ENCODE data around the gene FTSJ3.
"Not testable (repeated sequence)": the region's sequence is repeated elsewhere in the genome, so short reads cannot be mapped to it uniquely, and the experiment has no call there.

FTSJ3 gene

DNA sequence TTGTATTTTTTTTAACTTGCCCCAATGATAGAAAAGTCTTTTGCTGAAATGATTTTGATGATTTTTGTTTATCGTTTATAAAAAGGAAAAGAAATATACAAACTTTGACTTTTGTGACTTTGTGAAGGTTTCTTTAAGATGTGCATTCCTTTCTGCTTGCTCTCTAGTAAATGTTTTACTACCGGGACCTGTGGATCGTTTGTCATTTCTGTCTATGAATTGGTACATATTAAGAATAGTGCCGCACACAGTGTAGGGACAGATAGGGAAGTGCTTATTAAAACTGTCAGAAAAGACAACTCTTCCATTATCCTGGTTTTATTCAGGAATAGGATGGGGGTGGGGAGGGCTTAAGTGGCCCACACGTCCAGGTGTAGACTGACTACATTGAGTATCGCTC is 8.3 kb downstream of the FTSJ3 start:
- Mint-ChIP-seq H3K4me3 (no peak overlapping the region), H3K27me3 (no peaks in the 10 kb centered on the region), H3K27ac (ENCODE audit: low read depth) (no peak overlapping the region), H3K4me1 (peaks cover 36% of the 10 kb centered on the region), H3K9me3 (no peaks in the 10 kb centered on the region), H3K36me3 (ENCODE audit: insufficient read depth) (peaks cover 77% of the 10 kb centered on the region)
- DNase-seq (ENCODE audit: low spot score in 2 of 2) (no peak), ATAC-seq (replicated peaks; ENCODE audit: extremely low read depth, poor library complexity, severe bottlenecking) (no peak)

DNA sequence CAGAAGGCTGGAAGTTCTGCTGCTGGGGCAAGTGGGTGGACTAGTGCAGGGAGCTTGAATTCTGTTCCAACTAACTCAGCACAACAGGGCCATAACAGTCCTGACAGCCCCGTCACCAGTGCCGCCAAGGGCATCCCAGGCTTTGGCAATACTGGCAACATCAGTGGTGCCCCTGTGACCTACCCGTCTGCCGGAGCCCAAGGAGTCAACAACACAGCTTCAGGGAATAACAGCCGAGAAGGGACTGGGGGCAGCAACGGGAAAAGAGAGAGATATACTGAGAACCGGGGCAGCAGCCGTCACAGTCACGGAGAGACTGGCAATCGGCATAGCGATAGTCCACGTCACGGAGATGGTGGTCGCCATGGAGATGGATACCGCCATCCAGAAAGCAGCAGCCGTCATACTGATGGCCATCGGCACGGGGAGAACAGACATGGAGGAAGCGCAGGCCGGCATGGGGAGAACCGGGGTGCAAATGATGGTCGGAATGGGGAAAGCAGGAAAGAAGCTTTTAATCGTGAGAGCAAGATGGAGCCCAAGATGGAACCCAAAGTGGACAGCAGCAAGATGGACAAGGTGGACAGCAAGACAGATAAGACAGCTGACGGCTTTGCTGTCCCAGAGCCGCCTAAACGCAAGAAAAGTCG is 9.6 kb downstream of the FTSJ3 start:
- no peaks in the 10 kb centered on the region for H3K9me3 Mint-ChIP-seq
- DNase-seq (ENCODE audit: low spot score in 2 of 2) (no peak), ATAC-seq (replicated peaks; ENCODE audit: extremely low read depth, poor library complexity, severe bottlenecking) (no peak)
- peaks cover 78% of the 10 kb centered on the region for H3K36me3 Mint-ChIP-seq (ENCODE audit: insufficient read depth)
- no peak overlapping the region for H3K4me3 Mint-ChIP-seq
- no peaks in the 10 kb centered on the region for H3K27me3 Mint-ChIP-seq
- no peak overlapping the region for H3K27ac Mint-ChIP-seq (ENCODE audit: low read depth)
- peaks cover 29% of the 10 kb centered on the region for H3K4me1 Mint-ChIP-seq

- no peak overlapping the region for H3K27ac Mint-ChIP-seq (ENCODE audit: low read depth)
- no peak overlapping the region for H3K4me3 Mint-ChIP-seq
- DNase-seq (ENCODE audit: low spot score in 2 of 2) (no peak), ATAC-seq (replicated peaks; ENCODE audit: extremely low read depth, poor library complexity, severe bottlenecking) (no peak)
- H3K27me3 Mint-ChIP-seq, result no peaks in the 10 kb centered on the region
- H3K36me3 Mint-ChIP-seq (ENCODE audit: insufficient read depth), result peaks cover 75% of the 10 kb centered on the region
- H3K4me1 Mint-ChIP-seq, result peaks cover 24% of the 10 kb centered on the region
- no peaks in the 10 kb centered on the region for H3K9me3 Mint-ChIP-seq
Measured at GRCh38 chr17:63816669-63817068, 10.8 kb downstream of the FTSJ3 start.

GRCh38 chr17:63816123-63816522 is 11.3 kb downstream of the FTSJ3 start:
- Mint-ChIP-seq H3K27me3 (no peaks in the 10 kb centered on the region), H3K27ac (ENCODE audit: low read depth) (no peak overlapping the region), H3K4me3 (no peak overlapping the region), H3K9me3 (no peaks in the 10 kb centered on the region), H3K36me3 (ENCODE audit: insufficient read depth) (peaks cover 76% of the 10 kb centered on the region), H3K4me1 (peaks cover 19% of the 10 kb centered on the region)
- ATAC-seq (replicated peaks; ENCODE audit: extremely low read depth, poor library complexity, severe bottlenecking), result no peak
- no peak for DNase-seq (ENCODE audit: low spot score in 2 of 2)

DNA sequence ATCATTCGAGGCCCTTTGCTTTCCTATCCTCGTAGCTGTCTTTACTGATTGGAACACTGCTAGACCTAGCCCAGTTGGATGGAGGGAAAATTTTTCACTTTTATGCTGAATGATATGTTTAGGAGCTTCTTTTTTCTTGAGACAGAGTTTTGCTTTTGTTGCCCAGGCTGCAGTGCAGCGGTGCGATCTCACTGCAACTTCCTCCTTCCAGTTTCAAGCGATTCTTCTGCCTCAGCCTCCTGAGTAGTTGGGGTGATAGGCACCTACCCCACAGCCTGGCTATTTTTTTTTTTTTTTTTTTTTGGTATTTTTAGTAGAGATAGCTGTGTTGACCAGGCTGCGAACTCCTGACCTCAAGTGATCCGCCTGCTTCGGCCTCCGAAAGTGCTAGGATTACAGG is 17.5 kb downstream of the FTSJ3 start:
- no peak overlapping the region for H3K27ac Mint-ChIP-seq (ENCODE audit: low read depth)
- DNase-seq (ENCODE audit: low spot score in 2 of 2), result no peak
- H3K36me3 Mint-ChIP-seq (ENCODE audit: insufficient read depth), result peaks cover 86% of the 10 kb centered on the region
- ATAC-seq (replicated peaks; ENCODE audit: extremely low read depth, poor library complexity, severe bottlenecking), result no peak
- H3K4me1 Mint-ChIP-seq, result no peaks in the 10 kb centered on the region
- no peaks in the 10 kb centered on the region for H3K9me3 Mint-ChIP-seq
- no peaks in the 10 kb centered on the region for H3K27me3 Mint-ChIP-seq
- H3K4me3 Mint-ChIP-seq, result no peak overlapping the region

DNA sequence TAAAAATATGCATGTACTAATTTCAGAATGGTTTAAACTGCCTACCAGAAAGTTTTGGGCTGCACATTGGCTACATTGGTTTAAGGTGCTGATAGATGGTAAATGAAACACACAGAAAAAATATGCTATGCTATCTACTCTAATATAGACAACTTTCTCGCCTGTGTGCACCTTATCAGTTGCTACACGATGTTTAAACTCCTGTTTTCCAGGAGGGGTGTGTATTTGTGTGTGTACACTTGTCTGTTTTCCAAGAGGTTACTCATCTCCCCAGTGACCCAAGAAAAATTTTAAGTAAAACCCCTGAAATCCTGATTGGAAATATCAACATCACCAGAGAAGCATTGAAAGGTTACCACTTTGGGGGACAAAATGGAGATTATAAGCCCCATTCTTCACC is 21.9 kb downstream of the FTSJ3 start:
- DNase-seq (ENCODE audit: low spot score in 2 of 2), result no peak
- Mint-ChIP-seq H3K27ac (ENCODE audit: low read depth) (no peak overlapping the region), H3K27me3 (no peaks in the 10 kb centered on the region), H3K36me3 (ENCODE audit: insufficient read depth) (peaks cover 86% of the 10 kb centered on the region), H3K4me3 (no peak overlapping the region), H3K9me3 (no peaks in the 10 kb centered on the region), H3K4me1 (peaks cover 5% of the 10 kb centered on the region)
- no peak for ATAC-seq (replicated peaks; ENCODE audit: extremely low read depth, poor library complexity, severe bottlenecking)

GRCh38 chr17:63804328-63804727 is 23.1 kb downstream of the FTSJ3 start:
- DNase-seq (ENCODE audit: low spot score in 2 of 2) (no peak), ATAC-seq (replicated peaks; ENCODE audit: extremely low read depth, poor library complexity, severe bottlenecking) (no peak)
- peaks cover 6% of the 10 kb centered on the region for H3K4me1 Mint-ChIP-seq
- no peaks in the 10 kb centered on the region for H3K9me3 Mint-ChIP-seq
- H3K4me3 Mint-ChIP-seq, result no peak overlapping the region
- H3K27ac Mint-ChIP-seq (ENCODE audit: low read depth), result no peak overlapping the region
- no peaks in the 10 kb centered on the region for H3K27me3 Mint-ChIP-seq
- H3K36me3 Mint-ChIP-seq (ENCODE audit: insufficient read depth), result peaks cover 86% of the 10 kb centered on the region

DNA sequence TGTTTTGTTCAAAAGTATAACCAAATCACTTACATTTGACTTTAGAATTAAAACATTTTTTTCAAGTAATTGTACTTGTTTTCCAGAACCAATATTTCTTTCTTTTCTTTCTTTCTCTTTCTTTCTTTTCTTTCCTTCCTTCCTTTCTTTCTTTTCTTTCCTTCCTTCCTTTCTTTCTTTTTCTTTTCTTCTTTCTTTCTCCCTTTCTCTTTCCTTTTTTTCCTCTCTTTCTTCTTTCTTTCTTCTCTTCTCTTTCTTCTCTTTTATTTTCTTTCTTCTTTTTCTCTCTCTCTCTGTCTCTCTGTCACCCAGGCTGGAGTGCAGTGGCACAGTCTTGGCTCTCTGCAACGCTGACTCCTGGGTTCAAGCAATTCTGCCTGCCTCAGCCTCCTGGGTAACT is 26.7 kb downstream of the FTSJ3 start:
- Mint-ChIP-seq H3K4me3 (no peak overlapping the region), H3K9me3 (no peaks in the 10 kb centered on the region), H3K27ac (ENCODE audit: low read depth) (peak overlapping the region; percentile 60), H3K27me3 (no peaks in the 10 kb centered on the region), H3K36me3 (ENCODE audit: insufficient read depth) (peaks cover 80% of the 10 kb centered on the region), H3K4me1 (peaks cover 6% of the 10 kb centered on the region)
- DNase-seq (ENCODE audit: low spot score in 2 of 2) (no peak), ATAC-seq (replicated peaks; ENCODE audit: extremely low read depth, poor library complexity, severe bottlenecking) (no peak)

DNA sequence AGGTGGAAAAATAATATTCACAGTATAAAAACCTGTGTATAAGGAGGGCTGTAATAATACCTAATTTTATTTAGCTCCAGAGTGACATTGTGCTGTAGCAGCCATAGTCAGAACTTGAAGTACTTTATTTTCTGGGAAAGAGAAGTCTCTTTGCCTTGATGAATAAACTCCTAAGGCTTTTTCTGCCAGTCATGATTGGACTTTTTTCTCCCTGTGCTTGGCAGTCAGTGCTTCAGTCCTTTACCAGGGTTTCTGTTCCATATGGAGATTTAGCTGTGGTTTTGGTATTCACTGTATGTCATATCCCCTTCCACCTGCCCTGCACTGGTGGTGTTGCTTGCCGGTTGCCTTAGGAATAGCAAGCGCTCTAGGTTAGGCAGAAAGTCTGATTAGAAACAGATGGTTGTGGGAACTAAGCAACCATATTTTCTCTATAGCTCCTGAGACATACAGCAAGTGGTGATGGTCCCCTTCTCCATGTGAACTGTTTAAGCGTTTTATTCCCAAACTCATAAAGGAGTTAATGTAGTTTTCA is 28.8 kb downstream of the FTSJ3 start:
- Mint-ChIP-seq H3K9me3 (no peaks in the 10 kb centered on the region), H3K27ac (ENCODE audit: low read depth) (no peak overlapping the region), H3K36me3 (ENCODE audit: insufficient read depth) (peaks cover 81% of the 10 kb centered on the region), H3K4me1 (peaks cover 12% of the 10 kb centered on the region), H3K27me3 (no peaks in the 10 kb centered on the region), H3K4me3 (no peak overlapping the region)
- DNase-seq (ENCODE audit: low spot score in 2 of 2), result no peak
- ATAC-seq (replicated peaks; ENCODE audit: extremely low read depth, poor library complexity, severe bottlenecking), result no peak

- H3K27ac Mint-ChIP-seq (ENCODE audit: low read depth), result not testable (repeated sequence)
Measured at GRCh38 chr17:63796375-63796774, 31.1 kb downstream of the FTSJ3 start.

DNA sequence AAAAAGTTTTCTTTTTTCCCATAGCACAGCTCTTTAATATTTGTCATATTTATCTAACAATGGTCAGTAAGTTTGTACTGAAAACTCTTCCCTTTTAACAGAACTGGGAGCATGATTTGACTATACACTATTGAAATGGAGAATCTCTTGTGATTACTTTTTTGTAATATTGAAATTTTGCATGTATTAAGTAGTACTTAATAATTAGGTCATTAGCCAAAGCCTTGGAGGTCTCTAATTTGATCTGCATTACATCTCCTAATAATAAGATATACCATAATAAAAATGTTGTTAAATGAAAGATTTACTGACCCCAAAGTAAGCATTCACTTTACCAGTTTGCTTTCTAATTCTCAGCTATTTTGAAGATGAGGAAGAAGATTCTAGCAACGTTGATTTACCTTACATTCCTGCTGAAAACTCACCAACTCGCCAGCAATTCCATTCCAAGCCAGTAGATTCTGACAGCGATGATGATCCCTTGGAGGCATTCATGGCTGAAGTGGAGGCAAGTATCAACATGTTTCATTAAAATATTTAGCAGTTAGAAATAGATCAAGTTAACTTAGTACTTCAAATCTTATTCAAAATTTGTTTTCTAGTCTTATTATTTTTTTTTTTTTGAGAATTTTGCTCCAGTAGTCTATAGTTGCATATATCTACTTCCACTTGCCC is 35.3 kb downstream of the FTSJ3 start:
- no peak overlapping the region for H3K27ac Mint-ChIP-seq (ENCODE audit: low read depth)
- no peak overlapping the region for H3K4me3 Mint-ChIP-seq
- H3K36me3 Mint-ChIP-seq (ENCODE audit: insufficient read depth), result peaks cover 84% of the 10 kb centered on the region
- H3K27me3 Mint-ChIP-seq, result no peaks in the 10 kb centered on the region
- no peaks in the 10 kb centered on the region for H3K9me3 Mint-ChIP-seq
- peaks cover 12% of the 10 kb centered on the region for H3K4me1 Mint-ChIP-seq
- DNase-seq (ENCODE audit: low spot score in 2 of 2), result no peak
- ATAC-seq (replicated peaks; ENCODE audit: extremely low read depth, poor library complexity, severe bottlenecking), result no peak

More at GRCh38 chr17:63796375-63796774, 31.1 kb downstream of the FTSJ3 start:
- not testable (repeated sequence) for ATAC-seq (replicated peaks; ENCODE audit: extremely low read depth, poor library complexity, severe bottlenecking); H3K4me3 Mint-ChIP-seq; H3K9me3 Mint-ChIP-seq; DNase-seq (ENCODE audit: low spot score in 2 of 2); H3K27me3 Mint-ChIP-seq
- Mint-ChIP-seq H3K36me3 (ENCODE audit: insufficient read depth) (peaks cover 81% of the 10 kb centered on the region), H3K4me1 (peaks cover 18% of the 10 kb centered on the region)

GRCh38 chr17:63790057-63790456 is 37.4 kb downstream of the FTSJ3 start:
- ATAC-seq (replicated peaks; ENCODE audit: extremely low read depth, poor library complexity, severe bottlenecking) (no peak), DNase-seq (ENCODE audit: low spot score in 2 of 2) (no peak)
- Mint-ChIP-seq H3K4me1 (peaks cover 12% of the 10 kb centered on the region), H3K27ac (ENCODE audit: low read depth) (no peak overlapping the region), H3K9me3 (no peaks in the 10 kb centered on the region), H3K27me3 (no peaks in the 10 kb centered on the region), H3K4me3 (no peak overlapping the region), H3K36me3 (ENCODE audit: insufficient read depth) (peaks cover 67% of the 10 kb centered on the region)
